Measurements from ENCODE around the gene PLEKHA8.
A peak's percentile ranks its signal among the peaks of the same experiment; 100 is the strongest.

PLEKHA8 gene, protein sequence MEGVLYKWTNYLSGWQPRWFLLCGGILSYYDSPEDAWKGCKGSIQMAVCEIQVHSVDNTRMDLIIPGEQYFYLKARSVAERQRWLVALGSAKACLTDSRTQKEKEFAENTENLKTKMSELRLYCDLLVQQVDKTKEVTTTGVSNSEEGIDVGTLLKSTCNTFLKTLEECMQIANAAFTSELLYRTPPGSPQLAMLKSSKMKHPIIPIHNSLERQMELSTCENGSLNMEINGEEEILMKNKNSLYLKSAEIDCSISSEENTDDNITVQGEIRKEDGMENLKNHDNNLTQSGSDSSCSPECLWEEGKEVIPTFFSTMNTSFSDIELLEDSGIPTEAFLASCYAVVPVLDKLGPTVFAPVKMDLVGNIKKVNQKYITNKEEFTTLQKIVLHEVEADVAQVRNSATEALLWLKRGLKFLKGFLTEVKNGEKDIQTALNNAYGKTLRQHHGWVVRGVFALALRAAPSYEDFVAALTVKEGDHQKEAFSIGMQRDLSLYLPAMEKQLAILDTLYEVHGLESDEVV

DNA sequence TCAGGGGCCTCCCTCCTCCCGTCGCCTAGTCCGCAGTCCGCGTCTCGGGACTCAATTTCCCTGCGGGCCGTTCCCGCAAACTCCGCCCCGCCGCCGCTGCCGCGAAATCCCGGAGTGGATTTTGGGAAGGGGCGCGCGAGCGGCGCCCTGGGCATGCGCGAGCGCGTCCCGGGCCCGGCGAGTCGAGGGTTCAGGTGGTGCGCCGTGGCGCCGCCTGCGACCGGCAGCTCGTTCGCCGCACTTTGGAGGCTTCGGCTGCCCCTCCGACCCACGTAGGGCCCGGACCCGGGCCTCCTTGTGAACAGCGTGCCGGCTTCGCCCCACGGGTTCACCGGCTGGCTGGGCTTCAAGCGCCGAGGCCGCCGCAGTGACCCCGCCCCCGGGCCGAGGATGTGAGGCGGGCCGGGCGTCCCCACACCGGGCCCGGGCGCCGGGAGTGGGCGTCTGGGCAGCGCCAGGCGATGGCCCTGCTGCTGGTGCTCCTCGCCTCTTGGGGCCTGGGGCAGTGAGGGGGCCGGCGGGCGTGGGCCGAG is at the start of gene PLEKHA8:
Gene PLEKHA8 (plus strand): TSS at position 197 of the 533 bp plus-strand sequence. CDS start 351 bp downstream, outside the sequence.
- DNase-seq, result peak; percentile 42

DNA sequence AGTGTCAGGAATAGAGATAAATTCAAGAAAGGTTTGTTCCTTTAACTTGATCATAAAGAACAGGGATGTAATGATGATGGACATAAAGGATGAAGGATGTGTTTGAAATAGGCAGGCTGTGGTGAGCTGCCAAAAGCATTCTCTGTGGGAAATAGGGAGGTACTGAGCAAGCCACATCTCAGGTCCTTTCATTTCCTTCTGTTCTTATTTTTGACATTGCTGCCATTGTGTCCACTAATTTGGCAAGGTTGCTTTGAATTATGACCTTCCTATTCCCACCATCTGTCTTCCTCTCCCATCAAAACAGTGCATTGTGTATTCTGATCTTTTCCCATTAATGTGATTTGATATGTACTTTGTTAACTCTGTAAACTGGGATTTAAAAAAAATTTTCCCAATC is 48.1 kb upstream of the PLEKHA8 start:
- no peak for DNase-seq

DNA sequence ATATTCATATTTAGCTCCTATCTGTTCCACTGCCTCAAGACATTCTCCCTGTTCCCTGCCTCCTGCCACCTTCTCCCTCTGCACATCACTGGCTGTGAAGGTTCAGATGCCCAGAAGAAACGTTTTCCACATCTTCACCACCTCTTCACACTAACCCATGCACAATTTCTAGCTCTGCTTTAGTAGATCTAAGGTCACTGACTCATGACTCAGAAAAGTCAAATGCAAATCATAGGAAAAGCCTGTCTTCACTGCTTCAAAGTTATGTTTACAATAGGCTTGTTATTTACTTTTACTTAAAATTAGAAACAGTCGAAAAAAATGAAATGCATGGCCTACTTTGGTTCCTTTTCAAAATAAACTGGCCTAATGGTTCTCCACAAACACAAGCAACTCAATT is 41.1 kb upstream of the PLEKHA8 start:
- DNase-seq, result no peak

DNA sequence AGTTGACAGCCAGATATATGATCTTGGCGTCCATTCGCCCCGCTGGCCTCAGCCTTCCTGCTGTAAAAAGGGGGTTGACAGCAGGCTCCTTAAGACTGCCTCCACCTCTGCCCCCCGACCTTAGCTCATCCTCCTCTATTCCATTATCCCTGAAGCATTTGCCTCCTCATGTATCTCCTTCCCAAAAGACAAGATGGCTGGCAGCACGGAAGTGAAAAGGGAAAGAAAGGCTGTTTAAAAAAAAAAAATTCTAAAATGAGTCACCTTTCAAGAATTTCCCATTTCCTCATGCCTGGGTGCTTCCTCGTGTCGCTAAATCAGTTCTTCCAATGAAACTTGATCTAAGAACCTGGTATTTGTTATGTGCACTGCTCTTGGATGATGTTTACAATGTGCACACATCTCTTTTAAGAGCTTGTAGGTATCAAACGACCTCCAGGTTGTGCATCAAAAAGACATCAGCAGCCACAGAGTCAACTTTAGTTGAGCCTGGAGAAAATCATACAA is 40.3 kb upstream of the PLEKHA8 start:
- DNase-seq, result no peak

DNA sequence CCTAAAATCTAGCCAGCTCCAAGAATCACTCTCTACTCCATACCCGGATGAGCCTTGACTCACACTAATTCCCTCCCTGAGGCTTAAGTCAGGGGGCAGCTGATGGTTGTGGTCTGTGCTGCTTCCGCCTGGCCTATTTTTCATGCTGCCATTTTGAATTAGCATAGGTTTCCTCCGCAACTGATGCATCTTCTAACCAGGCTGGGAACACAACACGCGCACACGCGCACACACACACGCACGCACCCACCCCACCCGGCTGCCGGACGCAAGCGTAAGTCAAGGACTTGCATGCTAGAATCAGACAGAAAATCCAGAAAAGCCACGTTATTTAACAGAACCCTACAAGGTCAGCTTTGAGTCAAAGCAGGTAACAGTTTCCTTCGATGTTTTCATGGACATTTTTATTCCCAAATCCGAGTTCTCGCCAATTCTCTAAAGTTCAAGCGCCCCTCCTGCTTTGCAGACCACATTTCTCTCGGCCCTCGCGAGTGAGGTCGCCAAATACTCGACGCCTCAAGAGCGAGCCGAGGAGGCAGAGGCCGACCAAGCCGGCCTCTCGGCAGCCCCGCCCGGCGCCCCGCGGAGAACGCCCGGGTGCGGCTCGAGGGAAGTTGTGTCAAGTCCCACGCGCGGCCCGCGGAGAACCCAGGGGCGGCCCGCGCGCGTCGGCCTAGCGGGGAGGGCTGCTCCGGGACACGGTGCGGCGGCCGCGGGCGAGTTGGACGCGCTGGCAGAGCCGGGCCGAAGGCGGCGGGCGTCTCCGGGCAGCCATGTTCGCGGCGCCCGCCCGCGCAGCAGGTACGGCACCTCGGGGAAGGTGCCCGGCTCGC is 39.6 kb upstream of the PLEKHA8 start:
- DNase-seq, result no peak

DNA sequence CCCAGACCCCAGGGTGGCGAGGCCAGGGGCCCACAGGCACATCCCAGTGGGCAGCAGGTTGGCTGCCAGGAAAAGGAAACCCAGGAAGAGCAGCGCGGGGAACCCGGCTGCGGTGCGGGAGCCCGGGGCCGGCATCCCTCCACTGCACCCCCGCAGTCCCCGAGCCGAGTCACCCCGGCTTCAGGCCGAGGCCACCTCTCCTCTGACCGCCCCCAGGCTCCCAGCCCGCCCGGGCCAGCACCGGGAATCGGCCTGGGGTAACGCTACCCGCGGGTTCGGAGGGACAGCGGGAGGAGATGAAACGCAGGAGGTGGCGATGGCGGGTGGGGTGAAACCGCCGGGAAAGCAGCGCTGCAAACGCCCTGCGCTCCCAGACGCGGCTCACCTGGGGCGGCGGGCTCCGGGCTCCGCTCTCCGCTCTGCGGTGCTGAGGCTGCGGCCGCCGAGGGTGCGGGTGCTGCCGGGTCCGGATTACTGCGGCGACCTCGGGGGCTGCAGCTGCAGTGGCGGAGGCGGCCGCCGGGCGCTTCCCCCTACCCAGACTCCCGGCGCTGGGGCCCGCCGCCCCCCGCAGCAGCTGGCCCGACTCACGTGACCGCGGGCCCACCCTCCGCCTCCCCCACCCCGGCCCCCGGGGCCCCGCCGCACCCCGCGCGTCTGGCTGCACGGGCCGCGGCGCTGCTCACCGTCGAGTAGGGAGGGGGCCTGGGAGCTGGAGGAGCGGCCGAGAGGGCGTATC is 38.8 kb upstream of the PLEKHA8 start, which contains the start of gene SCRN1:
Gene SCRN1 (minus strand): TSS at position 545 of the 739 bp plus-strand sequence. CDS start 20,734 bp downstream, outside the sequence.
- DNase-seq, result no peak

DNA sequence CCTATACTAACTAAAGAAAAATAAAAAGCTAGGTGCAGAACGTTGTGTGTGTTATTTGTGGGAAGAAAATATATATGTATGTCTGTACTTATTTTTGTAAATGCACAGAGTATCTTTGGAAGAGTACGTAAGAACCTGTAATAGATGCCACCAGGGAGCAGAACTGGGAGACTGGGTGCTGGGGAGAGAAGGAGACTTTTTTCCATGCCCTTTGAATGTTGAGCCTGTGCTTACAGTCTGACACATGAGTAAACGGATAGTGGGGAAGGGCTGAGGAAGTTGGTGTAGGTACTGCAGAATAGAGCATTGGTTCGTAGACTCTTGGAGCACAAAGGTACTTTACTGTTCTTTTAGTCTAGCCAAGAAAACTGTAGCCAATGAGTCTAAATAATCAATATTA is 37.3 kb upstream of the PLEKHA8 start:
- no peak for DNase-seq

DNA sequence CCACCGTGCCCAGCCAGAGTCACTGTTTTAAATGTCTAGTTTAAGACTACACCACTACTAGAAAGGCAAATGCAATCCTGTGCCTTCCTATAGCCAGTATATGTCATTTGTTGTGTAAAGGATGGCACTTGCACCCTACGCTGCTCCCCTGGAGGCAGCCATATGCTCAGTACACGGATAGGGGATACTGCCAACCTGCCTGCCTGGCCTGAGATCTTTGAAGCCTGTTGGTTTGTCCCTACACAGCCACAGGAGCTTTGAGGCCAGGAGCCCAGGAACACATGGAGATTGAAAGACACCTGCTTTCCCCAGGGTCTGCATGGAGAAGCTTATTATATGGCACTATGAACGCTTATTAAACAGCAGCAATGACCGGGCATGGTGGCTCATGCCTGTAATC is 36.3 kb upstream of the PLEKHA8 start:
- DNase-seq, result no peak

DNA sequence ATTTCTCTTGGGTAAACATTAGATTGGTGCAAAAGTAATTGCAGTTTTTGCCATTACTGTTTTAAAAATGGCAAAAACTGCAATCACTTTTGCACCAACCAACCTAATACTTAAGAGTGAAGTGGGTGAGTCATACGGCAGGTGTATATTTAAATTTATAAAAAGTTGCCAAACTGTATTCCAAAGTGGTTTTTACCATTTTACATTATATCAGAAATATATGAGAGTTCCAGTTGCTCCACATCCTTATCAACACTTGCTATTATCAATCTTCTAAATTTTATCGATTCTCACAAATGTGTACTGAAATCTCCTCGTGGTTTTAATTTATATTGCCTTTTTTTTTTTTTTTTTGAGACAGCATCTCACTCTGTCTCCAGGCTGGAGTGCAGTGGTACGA is 35.1 kb upstream of the PLEKHA8 start:
- no peak for DNase-seq

DNA sequence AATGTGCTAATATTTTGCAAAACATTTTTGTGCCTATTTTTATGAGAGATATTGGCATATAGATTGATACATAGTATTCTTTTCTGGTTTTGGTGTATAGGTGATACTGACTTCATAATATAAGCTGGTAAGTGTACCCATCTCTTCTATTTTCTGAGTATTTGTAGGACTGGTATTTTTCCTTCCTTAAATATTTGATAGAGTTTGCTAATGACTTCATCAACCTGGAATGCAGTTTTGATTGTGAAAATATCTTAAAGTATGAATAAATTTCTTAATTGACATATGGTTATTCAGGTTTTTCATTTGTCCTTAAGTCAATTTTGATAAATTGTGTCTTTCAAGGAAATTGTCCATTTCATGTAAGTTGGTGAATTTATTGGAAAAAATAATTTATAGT is 32.6 kb upstream of the PLEKHA8 start:
- DNase-seq, result no peak

DNA sequence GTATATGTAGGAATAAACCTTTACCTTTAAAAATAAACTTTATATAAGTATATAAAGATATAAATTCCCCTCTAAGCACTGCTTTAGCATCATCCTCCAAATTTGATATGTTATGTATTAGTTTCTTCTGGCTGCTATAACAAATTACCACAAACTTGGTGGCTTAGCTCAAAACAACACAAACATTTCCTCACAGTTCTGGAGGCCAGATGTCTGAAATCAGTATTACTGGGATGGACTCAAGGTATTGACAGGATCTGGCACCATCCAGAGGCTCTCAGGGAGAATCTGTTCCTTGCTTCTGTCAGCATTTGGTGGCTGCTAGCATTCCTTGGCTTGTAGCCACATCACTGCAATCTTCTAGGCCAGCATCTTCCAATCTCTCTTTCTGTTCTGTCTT is 31.9 kb upstream of the PLEKHA8 start:
- no peak for DNase-seq

DNA sequence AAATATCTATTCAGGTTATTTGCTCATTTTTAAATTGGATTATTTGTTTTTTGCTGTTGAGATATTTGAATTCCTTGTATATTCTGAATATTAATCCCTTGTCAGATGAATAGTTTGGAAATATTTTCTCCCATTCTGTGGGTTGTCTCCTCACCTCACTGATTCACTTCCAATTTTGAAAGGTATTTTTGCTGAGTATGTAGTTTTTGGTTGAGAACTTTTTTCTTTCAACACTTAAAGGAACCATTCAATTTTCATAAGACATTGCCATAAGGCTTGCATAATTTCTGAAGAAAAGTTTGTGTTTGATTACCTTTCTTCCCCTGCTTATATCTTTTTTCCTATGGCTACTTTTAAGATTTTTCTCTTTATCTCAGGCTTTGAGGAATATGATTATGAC is 29.7 kb upstream of the PLEKHA8 start:
- no peak for DNase-seq

DNA sequence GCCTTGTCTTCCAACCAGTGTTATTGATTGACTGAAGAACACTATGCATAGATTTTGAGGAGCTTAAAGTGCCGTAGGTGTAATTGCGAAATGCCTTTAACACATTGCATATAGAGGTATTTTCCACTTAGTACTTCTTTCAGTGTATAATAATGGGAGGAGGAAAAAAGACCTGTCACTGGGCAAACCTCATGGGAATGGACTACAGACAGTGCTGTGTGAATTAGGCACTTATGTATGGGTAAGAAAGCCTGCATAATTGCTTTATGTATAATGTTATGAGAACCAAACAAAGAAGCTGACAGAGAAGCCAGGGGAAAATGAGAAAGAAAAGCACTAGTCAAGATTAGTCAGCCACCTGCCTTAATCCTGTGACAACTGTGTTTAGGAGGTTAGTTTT is 26.2 kb upstream of the PLEKHA8 start:
- no peak for DNase-seq

DNA sequence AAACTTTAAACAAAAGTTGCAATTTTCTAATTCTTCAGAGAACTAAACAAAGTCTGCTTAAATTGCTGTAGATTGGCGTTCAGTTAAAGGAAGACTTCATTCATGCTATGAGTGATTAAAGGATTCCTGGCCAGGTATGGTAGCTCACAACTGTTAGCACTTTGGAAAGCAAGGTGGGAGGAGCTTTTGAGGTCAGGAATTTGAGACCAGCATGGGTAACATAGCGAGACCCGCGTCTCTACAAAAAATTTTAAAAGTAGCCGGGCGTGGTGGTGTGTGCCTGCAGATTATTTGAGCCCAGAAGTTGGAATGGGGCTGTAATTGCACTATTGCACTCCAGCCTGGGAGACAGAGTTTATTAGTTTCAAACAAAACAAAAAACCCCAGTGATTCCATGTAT is 25.1 kb upstream of the PLEKHA8 start:
- DNase-seq, result no peak

DNA sequence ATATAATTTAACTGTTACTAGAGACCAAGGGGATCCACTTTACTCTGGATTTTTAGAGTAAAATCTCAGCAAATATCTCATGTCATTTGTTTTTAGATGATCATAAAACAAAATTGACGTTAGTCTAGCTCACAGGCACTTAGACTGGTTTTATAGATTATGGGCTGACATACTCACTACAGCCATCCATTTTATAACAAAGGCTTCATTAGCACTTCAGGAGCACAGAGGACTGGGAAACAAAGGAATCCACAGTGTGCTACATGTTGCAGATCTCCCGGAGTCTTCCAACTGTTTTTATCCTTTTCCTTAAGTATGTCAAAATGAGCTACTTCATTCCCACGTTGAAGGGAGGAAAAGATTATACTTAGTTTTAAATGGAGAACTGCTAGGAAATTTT is 22.7 kb upstream of the PLEKHA8 start:
- no peak for DNase-seq

DNA sequence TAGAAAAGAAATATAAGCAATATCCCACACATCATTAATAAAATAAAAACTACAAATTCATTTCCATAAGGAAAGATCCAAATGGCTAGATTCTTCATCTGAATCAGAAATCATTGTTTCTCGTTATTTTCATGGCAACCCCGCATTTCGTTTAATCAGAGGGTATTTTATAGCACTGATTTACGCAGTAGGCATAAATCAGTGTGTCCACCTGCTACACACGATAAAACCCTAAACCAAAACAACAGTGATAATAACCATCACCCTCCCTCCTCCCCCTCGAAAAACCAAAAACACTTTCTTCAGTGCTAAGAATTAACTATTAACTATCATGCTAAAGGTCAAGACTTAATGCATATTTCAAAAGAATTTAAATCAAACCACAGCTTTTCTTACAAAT is 18.2 kb upstream of the PLEKHA8 start:
- DNase-seq, result no peak

DNA sequence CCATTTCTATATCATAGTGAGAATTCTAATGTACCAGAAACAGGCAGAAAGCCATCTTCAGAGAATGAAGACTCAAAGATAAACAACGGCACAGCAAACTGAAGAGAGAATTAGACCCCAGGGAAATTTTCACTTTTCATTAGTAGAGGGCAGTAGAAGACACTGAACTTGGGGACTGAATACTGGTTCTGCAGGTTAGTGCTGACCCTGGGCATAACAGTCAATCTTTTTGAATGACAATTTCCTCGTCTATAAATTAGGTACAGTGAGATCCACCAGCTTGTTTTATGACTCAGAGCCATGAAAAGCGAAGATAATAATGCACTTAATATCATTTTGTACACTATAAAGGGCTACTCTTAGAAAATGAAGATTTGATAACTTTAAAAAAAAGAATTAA is 15.5 kb upstream of the PLEKHA8 start:
- no peak for DNase-seq

DNA sequence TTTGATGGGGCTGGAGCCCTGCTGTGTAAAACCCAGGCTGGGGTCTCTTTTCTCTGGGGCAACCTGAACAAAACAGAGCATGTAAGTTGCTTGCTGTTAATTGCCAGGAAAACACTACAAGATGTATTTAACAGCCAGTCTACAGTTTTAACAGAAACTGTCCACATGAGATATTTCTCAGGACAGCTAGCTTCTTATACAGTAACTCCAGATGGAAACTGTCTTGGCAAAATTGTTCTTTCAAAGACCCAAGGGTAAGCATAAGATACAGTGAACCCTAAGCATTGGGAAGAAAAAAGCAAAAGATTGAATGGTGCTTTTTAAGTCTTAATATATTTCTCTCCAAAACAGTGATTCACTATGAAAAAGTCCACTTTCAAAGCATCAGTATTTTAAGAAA is 9.8 kb upstream of the PLEKHA8 start:
- no peak for DNase-seq

DNA sequence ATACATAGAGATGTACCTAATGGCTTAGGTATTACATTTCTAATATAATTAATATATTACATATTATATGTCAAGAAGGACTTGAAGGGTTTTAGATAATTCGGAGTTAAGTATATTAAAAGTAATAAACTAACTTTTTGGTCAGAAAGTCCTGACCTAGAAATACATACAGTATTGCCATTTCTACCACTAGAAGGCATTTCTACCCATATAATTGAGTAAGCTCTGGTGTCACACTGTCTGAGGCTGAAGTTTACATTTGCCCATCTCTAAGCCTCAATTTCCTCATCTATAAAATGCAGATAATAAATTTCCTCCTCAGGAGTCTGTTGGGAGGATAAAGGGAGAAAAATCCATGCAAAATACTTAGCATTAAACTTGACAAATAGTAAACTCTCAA is 8.8 kb upstream of the PLEKHA8 start:
- DNase-seq, result no peak

DNA sequence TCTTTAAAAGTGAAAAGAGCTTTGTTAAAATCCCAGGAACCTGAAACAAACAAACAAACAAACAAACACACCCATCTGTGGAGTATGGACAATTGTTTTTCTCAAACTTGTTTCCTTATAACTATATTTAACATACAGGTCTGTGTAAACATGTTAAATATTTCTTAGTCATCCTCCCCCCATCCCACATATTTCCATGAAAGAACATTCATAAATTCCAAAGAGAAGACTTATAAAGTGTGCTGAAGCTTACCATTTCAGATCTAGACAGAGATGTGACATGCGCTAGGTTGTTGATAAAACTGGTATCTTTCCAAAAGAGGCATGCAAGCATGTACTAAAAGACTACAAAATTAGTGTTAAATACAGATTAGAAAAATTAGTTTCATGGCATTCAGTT is 8.3 kb upstream of the PLEKHA8 start:
- no peak for DNase-seq

DNA sequence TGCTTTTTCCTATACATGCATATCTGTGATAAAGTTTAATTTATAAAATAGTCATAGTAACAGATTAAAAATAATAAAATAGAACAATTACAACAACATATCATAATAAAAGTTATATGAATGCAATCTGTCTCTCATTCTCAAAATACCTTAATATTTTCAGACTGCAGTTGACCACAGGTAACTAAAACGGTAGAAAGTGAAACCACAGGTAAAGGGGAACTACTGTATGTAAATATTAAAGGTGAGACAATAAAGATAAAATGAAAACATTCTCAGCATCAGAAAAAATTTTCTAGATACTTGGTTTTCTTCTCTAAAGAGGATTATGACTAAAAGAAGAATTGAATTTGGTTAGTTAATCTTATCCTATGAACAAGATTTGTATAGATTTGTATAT is 7.7 kb upstream of the PLEKHA8 start:
- DNase-seq, result no peak

DNA sequence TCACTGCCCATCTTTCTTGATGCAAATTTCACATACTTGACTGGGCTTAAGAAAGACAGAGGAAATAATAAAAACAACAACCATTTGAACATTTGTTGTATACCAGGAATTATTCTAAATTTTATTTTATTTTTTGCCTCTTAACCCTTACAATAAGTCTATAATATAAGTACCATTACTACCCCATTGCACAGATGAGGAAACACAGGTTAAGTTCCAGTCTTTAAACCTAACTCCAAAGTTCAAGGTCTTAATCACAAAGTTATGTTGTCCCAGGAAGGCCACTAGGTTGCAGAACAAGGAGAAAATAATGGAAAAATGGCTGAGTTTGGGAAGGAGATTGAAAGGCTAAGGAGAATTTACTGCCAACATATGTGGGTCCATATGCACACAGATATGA is 5.2 kb upstream of the PLEKHA8 start:
- DNase-seq, result no peak

DNA sequence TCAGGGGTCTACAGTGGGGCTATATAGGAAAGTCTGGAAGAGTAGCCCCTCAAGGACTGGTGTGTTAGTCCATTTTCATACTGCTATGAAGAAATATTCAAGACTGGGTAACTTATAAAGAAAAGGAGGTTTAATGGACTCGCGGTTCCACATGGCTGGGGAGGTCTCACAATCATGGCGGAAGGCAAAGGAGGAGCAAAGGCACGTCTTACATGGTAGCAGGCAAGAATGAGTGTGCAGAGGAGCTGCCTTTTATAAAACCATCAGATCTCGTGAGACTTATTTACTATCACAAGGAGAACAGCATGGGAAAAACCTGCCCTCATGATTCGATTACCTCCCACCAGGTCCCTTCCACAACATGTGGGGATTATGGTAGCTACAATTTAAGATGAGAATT is 4.7 kb upstream of the PLEKHA8 start:
- no peak for DNase-seq
